Endothelial cell (in vitro differentiated cells): ENCODE data around the gene GPR39. TPM values are rescaled to one million over a fixed set of nuclear protein-coding genes. Genes with fewer than 3 reads are reported as not detected.

Experiments used
- DNase-seq: peaks from one replicate; pipeline ENCODE4 v3.0.0; 2021; ENCODE audit warnings: low spot score
- H3K27ac Mint-ChIP-seq: one replicate; pipeline ENCODE4 v1.8.0; 2021; ENCODE audit warnings: mixed read lengths, inconsistent platforms; ENCODE audit not compliant: unreplicated experiment
- H3K27me3 Mint-ChIP-seq: one replicate; pipeline ENCODE4 v1.8.0; 2021; ENCODE audit warnings: mild to moderate bottlenecking, moderate library complexity, mixed read lengths, inconsistent platforms; ENCODE audit not compliant: unreplicated experiment
- H3K36me3 Mint-ChIP-seq: one replicate; pipeline ENCODE4 v1.8.0; 2021; ENCODE audit warnings: mild to moderate bottlenecking, low read depth, mixed read lengths, inconsistent platforms; ENCODE audit not compliant: unreplicated experiment
- H3K4me1 Mint-ChIP-seq: one replicate; pipeline ENCODE4 v1.8.0; 2021; ENCODE audit warnings: mild to moderate bottlenecking, mixed read lengths, inconsistent platforms; ENCODE audit not compliant: unreplicated experiment
- H3K4me3 Mint-ChIP-seq: one replicate; pipeline ENCODE4 v1.8.0; 2021; ENCODE audit warnings: mild to moderate bottlenecking, mixed read lengths, inconsistent platforms; ENCODE audit not compliant: unreplicated experiment
- H3K9me3 Mint-ChIP-seq: one replicate; pipeline ENCODE4 v1.8.0; 2021; ENCODE audit warnings: mixed read lengths, inconsistent platforms; ENCODE audit not compliant: unreplicated experiment
- CTCF ChIP-seq: fragments of 200-600 bp; sonication (generic); IDR thresholded peaks from one replicate; pipeline ENCODE4 v1.5.0; 2021; ENCODE audit warnings: antibody characterized with exemption; ENCODE audit not compliant: unreplicated experiment
- total RNA-seq: library from RNA; stranded (reverse); fragmentation: NEBNext Ultra II Directional; extraction: Animal tissue kit (Norgen Biotek cat#: 25700); gene quantifications from one replicate; pipeline ENCODE4 v1.2.1, GENCODE V29; 2021; ENCODE audit not compliant: unreplicated experiment

GPR39 gene
- total RNA-seq, 1 donor from 2014 or later: 0.62 TPM

GRCh38 chr2:132430895-132431294, 14.3 kb downstream of the GPR39 start:
- no peak for DNase-seq
- H3K27ac Mint-ChIP-seq: no peak overlapping the region
- no peaks in the 10 kb centered on the region for H3K36me3 Mint-ChIP-seq
- TF ChIP-seq CTCF: no peak
- no peak overlapping the region for H3K4me3 Mint-ChIP-seq
- no peaks in the 10 kb centered on the region for H3K4me1 Mint-ChIP-seq
- H3K9me3 Mint-ChIP-seq: no peaks in the 10 kb centered on the region
- H3K27me3 Mint-ChIP-seq: no peaks in the 10 kb centered on the region

GRCh38 chr2:132437852-132438669, 21.5 kb downstream of the GPR39 start:
- TF ChIP-seq CTCF: no peak
- no peak for DNase-seq
- Mint-ChIP-seq H3K27me3 (peaks cover 2% of the 10 kb centered on the region), H3K4me3 (no peak overlapping the region), H3K4me1 (peaks cover 8% of the 10 kb centered on the region), H3K36me3 (no peaks in the 10 kb centered on the region), H3K27ac (no peak overlapping the region), H3K9me3 (no peaks in the 10 kb centered on the region)

GRCh38 chr2:132438691-132439090, 22.1 kb downstream of the GPR39 start:
- Mint-ChIP-seq H3K27me3 (peaks cover 2% of the 10 kb centered on the region), H3K36me3 (no peaks in the 10 kb centered on the region), H3K4me1 (peaks cover 8% of the 10 kb centered on the region), H3K4me3 (no peak overlapping the region), H3K9me3 (no peaks in the 10 kb centered on the region), H3K27ac (no peak overlapping the region)
- DNase-seq: no peak
- TF ChIP-seq CTCF: no peak

GRCh38 chr2:132439703-132440398, 23.2 kb downstream of the GPR39 start:
- no peak for DNase-seq
- peaks cover 2% of the 10 kb centered on the region for H3K27me3 Mint-ChIP-seq
- no peaks in the 10 kb centered on the region for H3K36me3 Mint-ChIP-seq
- no peak for TF ChIP-seq CTCF
- no peaks in the 10 kb centered on the region for H3K9me3 Mint-ChIP-seq
- H3K4me3 Mint-ChIP-seq: no peak overlapping the region
- H3K4me1 Mint-ChIP-seq: peaks cover 8% of the 10 kb centered on the region
- H3K27ac Mint-ChIP-seq: no peak overlapping the region

- H3K9me3 Mint-ChIP-seq: no peaks in the 10 kb centered on the region
- peaks cover 8% of the 10 kb centered on the region for H3K4me1 Mint-ChIP-seq
- peaks cover 2% of the 10 kb centered on the region for H3K27me3 Mint-ChIP-seq
- TF ChIP-seq CTCF: no peak
- H3K27ac Mint-ChIP-seq: no peak overlapping the region
- H3K4me3 Mint-ChIP-seq: no peak overlapping the region
- H3K36me3 Mint-ChIP-seq: no peaks in the 10 kb centered on the region
- no peak for DNase-seq
Measured at GRCh38 chr2:132441051-132441450, 24.4 kb downstream of the GPR39 start.
